NK-92 (cell line): ENCODE data around the gene SAFB2.
"Not testable (repeated sequence)": the region's sequence is repeated elsewhere in the genome, so short reads cannot be mapped to it uniquely, and the experiment has no call there.

ENCODE experiments used
- DNase-seq: peaks from one replicate; lab custom pipeline; 2025; ENCODE audit not compliant: unreplicated experiment; lab: John Stamatoyannopoulos, UW

The SAFB2 gene

DNA sequence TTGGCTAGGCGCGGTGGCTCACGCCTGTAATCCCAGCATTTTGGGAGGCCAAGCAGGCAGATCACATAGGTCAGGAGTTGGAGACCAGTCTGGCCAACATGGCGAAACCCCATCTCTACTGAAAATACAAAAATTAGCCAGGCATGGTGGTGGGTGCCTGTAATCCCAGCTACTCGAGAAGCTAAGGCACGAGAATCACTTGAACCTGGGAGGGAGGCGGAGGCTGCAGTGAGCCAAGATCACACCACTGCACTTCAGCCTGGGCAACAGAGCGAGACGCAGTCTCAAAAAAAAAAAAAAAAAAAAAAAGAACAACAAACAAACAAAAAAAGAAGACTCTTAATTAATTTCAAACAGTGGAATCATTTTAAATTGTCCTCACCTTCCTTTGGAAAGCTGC, 13.8 kb downstream of the SAFB2 start:
- DNase-seq = not testable (repeated sequence)

- DNase-seq = no peak
These were observed 14.3 kb downstream of the SAFB2 start for GRCh38 chr19:5608291-5608690.

DNA sequence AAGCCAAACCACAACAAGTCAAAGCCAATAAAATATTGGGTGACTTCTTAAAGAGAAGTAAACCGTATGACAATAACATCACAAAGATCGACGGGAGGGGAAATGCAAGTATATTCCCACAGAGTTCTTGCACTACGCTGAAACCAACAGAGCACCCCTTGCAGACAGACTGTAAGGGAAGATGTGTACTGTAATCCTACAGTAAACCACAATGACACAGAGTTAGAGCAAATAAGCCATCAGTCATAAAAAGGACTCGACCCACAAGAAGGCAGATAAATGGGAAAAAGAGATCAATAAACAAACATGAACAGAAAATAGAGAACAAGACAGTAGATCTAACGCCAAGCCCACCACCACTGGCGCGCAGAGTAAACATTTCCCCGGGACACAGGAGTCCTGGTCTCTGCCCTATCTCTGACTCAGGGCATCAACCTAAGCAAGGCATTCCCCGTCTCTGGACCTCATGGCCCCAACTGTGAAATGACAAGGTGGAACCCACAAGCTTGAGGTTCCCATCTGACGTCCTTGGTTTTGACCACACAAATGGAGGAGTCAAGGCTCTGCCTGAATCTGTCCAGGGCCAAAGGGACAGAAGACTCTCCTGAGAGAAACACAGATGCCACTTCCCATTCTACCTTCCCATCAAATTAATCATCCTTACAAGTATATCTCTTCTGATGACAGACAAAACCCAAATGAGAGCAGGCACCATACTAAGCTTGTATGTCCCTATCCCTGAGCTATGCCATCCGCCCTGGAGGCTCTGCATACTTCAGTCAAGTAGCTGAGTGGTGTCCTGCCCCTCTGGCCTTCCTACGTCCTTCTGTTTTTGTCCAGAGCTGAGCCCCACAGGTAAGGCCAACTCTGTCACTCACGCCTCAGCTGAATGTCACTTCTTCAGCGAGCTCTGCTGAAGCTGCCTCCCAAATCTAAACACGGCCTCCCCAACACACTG, 15.0 kb downstream of the SAFB2 start:
- DNase-seq = no peak

- no peak for DNase-seq
These were observed 17.2 kb downstream of the SAFB2 start for GRCh38 chr19:5605362-5605761.

GRCh38 chr19:5603626-5604025, 18.9 kb downstream of the SAFB2 start:
- no peak for DNase-seq

DNA sequence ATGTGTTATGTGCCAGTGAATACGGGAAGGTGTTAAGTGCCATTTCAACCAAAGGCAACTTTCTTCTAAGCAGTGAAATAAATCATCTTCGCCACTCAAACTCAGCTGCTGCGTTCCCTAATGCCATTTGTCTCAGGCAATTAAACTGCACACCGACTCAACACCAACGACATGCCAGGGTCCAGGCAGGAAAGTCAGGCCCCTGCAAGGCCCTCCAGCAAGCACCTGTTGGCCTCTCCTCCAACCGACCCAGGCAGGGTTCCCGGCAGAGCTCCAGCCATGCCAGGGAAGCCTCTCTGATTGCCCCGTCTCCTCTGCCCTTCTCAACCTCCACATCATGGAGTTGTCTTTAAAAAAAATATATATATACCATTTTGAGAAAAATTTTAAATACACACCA, 21.8 kb downstream of the SAFB2 start:
- no peak for DNase-seq

DNA sequence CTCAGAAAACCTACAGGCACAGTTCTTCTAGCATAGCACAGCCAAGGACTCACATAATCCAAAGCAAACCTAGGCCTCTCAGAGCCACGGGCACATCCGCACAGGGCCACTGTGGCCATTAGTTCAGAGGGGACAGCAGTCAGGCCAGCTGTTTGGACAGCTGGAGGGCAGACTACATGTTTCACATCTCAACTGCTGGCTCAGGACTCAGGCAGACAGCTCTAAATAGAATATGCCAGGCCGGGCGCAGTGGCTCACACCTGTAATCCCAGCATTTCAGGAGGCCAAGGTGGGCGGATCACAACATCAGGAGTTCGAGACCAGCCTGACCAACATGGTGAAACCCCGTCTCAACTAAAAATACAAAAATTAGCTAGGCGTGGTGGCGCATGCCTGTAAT, 26.8 kb downstream of the SAFB2 start:
- no peak for DNase-seq

- DNase-seq = no peak
These were observed 27.4 kb downstream of the SAFB2 start for GRCh38 chr19:5595129-5595528.

DNA sequence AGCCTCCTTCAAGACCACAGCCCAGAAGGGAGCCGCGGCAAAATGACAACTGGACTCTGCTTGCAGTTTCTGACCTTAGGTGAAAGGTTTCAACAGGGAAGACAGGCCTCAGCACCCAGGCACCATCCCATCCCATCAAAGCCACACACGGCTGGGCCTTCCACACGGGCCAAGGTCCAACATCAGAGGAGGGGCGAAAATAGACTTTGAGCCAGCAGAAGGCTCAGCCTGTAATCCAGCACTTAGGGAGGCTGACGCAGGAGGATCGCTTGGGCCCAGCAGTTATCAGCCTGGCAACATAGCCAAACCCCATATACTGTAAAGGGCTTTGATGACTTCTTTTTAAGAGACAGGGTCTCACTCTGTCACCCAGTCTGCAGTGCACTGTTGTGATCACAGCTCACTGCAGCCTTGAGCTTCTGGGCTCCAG, 28.0 kb downstream of the SAFB2 start:
- no peak for DNase-seq

- no peak for DNase-seq
These were observed 29.0 kb downstream of the SAFB2 start for GRCh38 chr19:5593343-5594255.

DNA sequence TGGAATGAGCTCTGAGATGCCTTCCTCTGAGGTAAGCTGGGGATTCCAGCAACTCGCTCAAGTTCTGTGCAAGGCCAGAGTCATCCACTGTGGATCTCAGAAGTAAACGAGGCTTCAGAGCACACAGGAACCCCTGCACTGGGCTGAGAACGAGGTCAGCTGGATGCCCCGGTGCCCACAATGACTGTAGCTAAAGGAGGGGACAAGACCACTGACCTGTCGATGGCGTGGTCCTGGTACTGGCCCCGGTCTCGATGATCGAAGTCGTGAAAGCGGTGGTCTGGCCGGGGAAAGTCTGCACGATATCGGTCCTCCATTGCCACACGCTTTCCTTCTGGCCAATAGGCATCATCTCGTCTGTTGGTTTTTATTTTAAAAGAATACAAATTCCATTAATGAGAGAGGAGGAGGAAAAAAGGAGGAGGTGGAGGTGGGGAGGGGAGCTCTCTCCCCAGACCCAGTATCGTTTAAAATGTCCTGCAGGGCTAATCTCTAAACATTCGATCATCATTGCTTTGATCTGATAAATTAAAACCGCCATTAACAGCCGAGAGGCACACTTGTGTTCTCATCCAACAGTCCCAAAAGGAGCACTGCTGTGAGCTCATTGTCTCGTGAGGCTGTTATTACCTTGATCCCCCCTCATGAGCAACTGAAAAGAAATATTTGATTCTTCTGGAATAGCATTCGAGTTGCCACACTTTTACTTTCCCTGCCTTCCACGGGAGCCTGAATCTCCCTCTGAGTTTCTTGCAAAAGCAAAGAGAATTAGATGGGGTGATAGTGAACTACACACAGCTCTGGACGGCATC, 29.8 kb downstream of the SAFB2 start:
- DNase-seq = no peak

DNA sequence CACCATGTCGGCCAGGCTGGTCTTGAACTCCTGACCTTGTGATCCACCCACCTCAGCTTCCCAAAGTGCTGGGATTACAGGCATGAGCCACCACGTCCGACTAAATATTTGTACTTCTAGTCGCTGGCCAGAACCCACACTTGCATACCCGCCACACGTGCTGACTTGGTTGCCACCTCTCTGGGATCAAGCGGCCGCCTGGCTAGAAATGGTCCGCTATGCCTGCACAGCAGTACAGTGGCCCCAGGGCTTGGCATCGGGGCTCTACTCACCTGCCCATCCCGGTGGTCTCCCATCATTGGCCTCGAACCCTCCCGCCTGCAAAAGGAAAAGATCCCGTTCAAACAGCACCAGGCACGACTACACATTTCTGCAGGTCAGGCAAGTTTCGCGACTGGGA, 31.1 kb downstream of the SAFB2 start:
- no peak for DNase-seq

DNA sequence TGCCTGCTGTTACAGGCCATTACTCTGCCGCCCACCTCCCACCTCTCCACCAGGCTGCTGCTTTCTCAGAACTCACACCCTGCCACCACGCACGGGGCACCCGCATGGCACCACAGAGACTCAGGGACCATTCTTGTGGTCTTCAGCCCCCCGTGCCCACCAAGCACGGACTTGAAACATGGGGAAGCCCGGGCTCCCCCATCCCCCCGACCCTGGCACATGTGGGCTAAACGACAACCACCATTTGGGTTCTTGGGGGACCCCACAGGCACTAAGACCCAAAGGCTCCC, 31.8 kb downstream of the SAFB2 start:
- DNase-seq = no peak

DNA sequence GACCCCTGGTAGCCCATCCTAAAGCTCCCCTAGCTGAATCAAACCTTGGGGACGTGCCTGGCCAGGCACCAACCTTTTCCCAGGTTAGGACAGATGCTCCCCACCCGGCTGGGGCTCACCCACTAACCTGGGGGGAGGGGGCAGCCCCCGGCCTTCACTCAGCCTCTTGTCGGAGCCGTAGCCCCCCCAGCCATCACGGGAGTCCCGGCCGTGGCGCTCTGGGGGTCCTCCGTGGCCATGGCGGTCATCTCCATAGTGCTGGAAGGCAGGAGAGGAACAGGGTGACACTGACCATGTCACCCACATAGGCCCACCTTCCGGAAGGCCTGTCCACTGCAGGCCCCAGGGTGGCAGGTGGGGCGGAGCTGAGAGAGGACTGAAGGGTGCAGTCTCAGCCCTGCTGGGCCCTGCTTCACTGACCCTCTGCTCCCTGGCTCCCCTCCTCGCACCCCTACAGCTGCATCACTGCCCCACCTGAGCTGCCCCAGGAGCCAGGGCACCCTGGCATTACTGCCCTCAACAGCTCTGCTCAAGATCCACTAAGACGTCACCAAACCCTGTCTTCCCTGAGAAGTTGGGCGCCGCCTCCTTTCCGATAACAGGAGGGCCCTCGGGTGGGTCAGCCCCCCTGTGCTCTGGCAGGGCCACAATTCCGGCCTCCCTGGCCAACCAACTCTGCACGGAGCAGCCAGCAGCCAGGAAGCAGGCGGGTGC, 32.3 kb downstream of the SAFB2 start:
- DNase-seq = no peak

DNA sequence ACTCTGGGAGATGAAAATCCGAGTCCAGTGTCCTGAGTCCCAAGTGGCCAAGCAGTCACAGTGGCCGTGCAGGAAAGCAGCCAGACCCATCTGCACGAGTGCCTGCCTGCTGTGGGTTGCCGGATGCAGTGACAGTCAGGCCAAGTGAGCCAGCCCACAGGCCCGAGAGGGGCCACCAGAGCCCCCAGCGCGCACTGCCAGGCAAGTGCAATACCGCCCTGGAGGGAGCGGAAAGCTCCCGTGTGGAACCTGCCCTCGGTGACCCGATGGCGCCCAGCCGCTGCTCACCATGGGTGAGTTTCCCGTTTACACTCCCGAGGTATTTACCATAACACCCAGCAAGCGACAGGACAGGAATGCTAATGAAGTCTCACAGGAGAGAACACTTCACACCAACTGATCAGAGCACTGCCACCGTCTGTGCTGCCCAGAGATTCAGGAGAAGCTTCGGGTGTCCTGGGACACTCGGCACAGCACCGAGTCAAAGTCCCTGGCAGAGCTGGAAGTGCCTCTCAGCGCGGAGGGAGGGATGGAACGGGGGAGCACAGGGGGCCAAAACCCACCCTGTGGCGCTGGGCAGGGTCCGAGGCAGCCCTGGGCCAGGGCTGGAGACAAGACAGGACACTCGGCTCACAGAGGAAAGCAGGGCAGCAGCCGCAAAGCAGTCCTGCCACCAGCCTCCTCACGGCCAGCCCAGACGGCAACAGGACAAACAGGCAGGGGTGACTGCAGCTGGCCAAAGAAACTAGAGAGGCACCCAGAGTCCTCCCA, 33.5 kb downstream of the SAFB2 start:
- DNase-seq = no peak

GRCh38 chr19:5588441-5588840, 34.1 kb downstream of the SAFB2 start:
- DNase-seq = no peak

DNA sequence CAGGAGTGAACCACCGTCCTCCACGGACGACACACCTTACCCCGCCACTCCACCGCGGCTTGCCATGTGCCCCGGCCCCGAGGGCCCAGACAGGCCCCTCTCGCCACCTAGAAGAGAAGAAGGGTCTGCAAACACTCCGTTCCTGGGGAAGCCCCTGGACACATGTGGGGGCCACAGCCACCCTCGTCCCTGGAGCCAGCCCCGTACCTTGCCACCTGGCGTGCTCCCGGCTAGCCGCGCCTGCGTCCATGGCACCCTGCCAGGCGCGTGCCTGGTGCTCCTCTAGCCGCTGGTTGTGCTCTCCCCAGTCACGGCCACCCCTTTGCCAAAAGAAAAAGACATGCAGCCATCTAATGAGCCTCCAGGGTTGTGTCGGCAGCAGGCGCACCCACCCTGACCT, 34.9 kb downstream of the SAFB2 start:
- no peak for DNase-seq

GRCh38 chr19:5587071-5587455, 35.5 kb downstream of the SAFB2 start:
- DNase-seq = no peak

- no peak for DNase-seq
These were observed 36.1 kb downstream of the SAFB2 start for GRCh38 chr19:5586300-5587070.
